ENCODE data around the gene CECR2. TPM values are rescaled to one million over a fixed set of nuclear protein-coding genes. Genes with fewer than 3 reads are reported as not detected.
A peak's percentile ranks its signal among the peaks of the same experiment; 100 is the strongest.
"Not testable (repeated sequence)": the region's sequence is repeated elsewhere in the genome, so short reads cannot be mapped to it uniquely, and the experiment has no call there.

Gene CECR2
- total RNA-seq, 6 donors from 2014 or later: 5.8 to 35.6 (median 11.6) TPM

DNA sequence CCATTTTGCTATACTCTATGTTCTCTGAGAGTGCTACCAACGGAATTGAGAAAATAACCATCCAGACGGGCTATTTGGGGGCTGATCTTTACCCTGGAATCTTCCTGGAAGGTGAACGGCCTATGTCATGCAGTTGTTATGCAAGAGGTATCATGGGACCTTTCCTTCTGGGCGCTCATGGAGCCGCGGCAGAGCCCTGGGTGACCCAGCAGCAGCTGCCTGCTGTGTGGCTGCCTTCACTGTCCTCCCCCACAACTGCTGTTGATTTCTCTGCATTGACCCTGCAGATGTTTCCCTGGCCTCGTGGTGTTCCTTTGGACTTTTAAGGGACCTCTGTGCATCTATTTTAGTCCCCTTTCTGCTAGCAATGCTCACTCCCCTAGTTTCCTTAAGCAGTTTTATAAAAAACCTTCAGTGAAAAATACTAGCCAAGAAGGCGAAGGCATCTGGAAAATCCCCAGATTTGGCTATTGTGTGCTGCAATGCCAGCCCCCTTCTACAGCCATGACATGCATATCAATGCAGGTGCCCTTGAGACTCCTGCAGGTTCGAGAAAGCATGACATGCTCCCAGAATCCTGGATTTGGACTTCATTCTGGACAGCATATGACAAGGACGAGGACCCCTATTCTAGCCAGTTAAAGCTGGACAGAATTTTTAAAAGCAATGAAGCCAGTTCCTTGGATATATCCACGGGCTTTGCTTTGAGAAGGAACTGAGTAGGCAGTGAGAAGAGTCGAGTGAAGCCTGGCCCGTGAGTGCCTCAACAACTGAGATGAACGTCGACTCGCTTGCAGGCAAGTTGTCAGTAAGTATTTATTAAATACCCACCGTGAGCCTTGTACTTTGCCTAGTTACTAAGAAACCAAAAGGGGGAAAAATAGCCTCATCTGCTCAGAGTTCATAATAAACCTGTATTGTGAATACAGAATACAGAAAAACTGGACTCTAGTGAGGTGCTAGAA is 193.9 kb downstream of the CECR2 start, which contains the start of gene SLC25A18:
Gene SLC25A18, plus strand, starts transcription at position 593 of the 965 bp plus-strand sequence. CDS start 16,447 bp downstream, outside the sequence.
- Histone ChIP-seq H3K4me1 (peaks cover 0 to 7% (median 5%) of the 10 kb centered on the region in 4 donors), H3K27me3 (no peaks in the 10 kb centered on the region), H3K27ac (peak within 1 kb of the TSS; percentile 53 to 67 (median 60)), H3K4me3 (peak within 1 kb of the TSS in 1 of 4 donors; percentile 23), H3K9me3 (no peaks in the 10 kb centered on the region), H3K36me3 (peaks cover 0 to 2% (median 0%) of the 10 kb centered on the region in 4 donors)
- WGBS, 2 donors: 58 to 66% methylated on average over 14 to 17 of the region's 17 CpGs
- TF ChIP-seq POLR2AphosphoS5 (IDR thresholded peaks at IDR 0.05) (peak; percentile 35 to 68), CTCF (IDR thresholded peaks at IDR 0.05) (peak in 1 of 6 experiments; percentile 22), POLR2A (IDR thresholded peaks at IDR 0.05) (no peak), EP300 (IDR thresholded peaks at IDR 0.05) (peak in 1 of 4 donors; percentile 75)
- peak in 1 of 2 donors; percentile 39 for DNase-seq
- peak in 1 of 2 donors; percentile 65 for ATAC-seq (ENCODE audit: low FRiP score in 2 of 2)

GRCh38 chr22:17563936-17564391 is 194.7 kb downstream of the CECR2 start:
- 85 to 89% methylated on average over 11 of the region's 11 CpGs for WGBS, 2 donors
- Histone ChIP-seq H3K4me3 (peak overlapping the region in 1 of 4 donors; percentile 23), H3K36me3 (no peaks in the 10 kb centered on the region), H3K27me3 (no peaks in the 10 kb centered on the region), H3K9me3 (no peaks in the 10 kb centered on the region), H3K4me1 (peaks cover 0 to 9% (median 6%) of the 10 kb centered on the region in 4 donors), H3K27ac (peak overlapping the region; percentile 53 to 67 (median 60))
- no peak for DNase-seq
- TF ChIP-seq CTCF (IDR thresholded peaks at IDR 0.05): no peak
- peak in 1 of 2 donors; percentile 54 for ATAC-seq (ENCODE audit: low FRiP score in 2 of 2)

DNA sequence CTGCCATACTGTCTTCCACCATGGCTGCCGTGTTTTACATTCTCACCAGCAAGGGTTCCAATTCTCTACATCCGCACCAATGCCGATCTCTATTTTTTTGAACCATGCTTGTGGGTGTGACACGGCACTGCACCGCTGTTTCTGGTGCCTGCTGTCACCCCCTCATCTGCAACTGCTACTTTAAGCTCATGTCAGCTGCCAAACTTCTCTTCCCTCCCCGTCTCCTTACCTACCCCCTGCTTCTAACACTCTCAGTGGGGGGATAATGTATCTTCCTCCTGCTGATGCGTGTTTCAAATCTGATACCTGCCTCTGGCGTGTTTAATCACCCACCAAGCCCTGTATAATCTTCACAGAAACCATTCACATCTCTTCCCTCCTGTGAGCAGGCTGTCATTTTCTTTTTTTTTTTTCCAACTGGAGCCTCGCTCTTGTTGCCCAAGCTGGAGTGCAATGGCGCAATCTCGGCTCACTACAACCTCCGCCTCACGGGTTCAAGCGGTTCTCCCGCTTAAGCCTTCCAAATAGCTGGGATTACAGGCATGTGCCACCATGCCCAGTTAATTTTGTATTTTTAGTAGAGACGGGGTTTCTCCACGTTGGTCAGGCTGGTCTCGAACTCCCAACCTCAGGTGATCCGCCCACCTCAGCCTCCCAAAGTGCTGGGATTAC is 196.9 kb downstream of the CECR2 start:
- not testable (repeated sequence) for DNase-seq; H3K4me3 ChIP-seq; H3K36me3 ChIP-seq; H3K27me3 ChIP-seq; H3K27ac ChIP-seq; ATAC-seq (ENCODE audit: low FRiP score in 2 of 2); H3K9me3 ChIP-seq
- H3K4me1 ChIP-seq: peaks cover 14 to 28% (median 24%) of the 10 kb centered on the region in 4 donors
- 84 to 88% methylated on average over 19 of the region's 19 CpGs for WGBS, 2 donors

- 84% methylated on average over 10 of the region's 10 CpGs for WGBS, 2 donors
- no peak overlapping the region for H3K4me3 ChIP-seq
- no peak overlapping the region for H3K27ac ChIP-seq
- no peaks in the 10 kb centered on the region for H3K36me3 ChIP-seq
- peaks cover 18 to 31% (median 30%) of the 10 kb centered on the region in 4 donors for H3K4me1 ChIP-seq
- no peak for ATAC-seq (ENCODE audit: low FRiP score in 2 of 2)
- DNase-seq: no peak
- TF ChIP-seq POLR2AphosphoS5 (IDR thresholded peaks at IDR 0.05) (no peak), CTCF (IDR thresholded peaks at IDR 0.05) (no peak), POLR2A (IDR thresholded peaks at IDR 0.05) (no peak), EP300 (IDR thresholded peaks at IDR 0.05) (no peak)
- no peaks in the 10 kb centered on the region for H3K9me3 ChIP-seq
- no peaks in the 10 kb centered on the region for H3K27me3 ChIP-seq
These were observed 197.5 kb downstream of the CECR2 start for GRCh38 chr22:17566776-17567175.

- TF ChIP-seq POLR2AphosphoS5 (IDR thresholded peaks at IDR 0.05) (peak in 1 of 2 donors; percentile 35), POLR2A (IDR thresholded peaks at IDR 0.05) (no peak), CTCF (IDR thresholded peaks at IDR 0.05) (no peak), EP300 (IDR thresholded peaks at IDR 0.05) (peak in 1 of 4 donors; percentile 17)
- H3K4me1 ChIP-seq: peaks cover 29 to 34% (median 30%) of the 10 kb centered on the region in 4 donors
- H3K9me3 ChIP-seq: no peaks in the 10 kb centered on the region
- H3K27ac ChIP-seq: peak overlapping the region; percentile 75 to 95 (median 87)
- no peaks in the 10 kb centered on the region for H3K36me3 ChIP-seq
- ATAC-seq (ENCODE audit: low FRiP score in 2 of 2) (peak; percentile 44 to 56), DNase-seq (no peak)
- WGBS, 2 donors: 38 to 49% methylated on average over 6 to 8 of the region's 8 CpGs
- H3K4me3 ChIP-seq: peak overlapping the region in 2 of 4 donors; percentile 4 to 22
- H3K27me3 ChIP-seq: no peaks in the 10 kb centered on the region
These were observed 200.8 kb downstream of the CECR2 start for GRCh38 chr22:17569971-17570511.

Data from upper lobe of left lung (tissue), 6 donors.